Amygdala (tissue), 56 donors: ENCODE results near the gene NFATC2.

Experiments
- DNase-seq, 56 donors: peaks; one replicate each; lab custom pipeline; 2025; lab: John Stamatoyannopoulos, UW

Gene NFATC2

DNA sequence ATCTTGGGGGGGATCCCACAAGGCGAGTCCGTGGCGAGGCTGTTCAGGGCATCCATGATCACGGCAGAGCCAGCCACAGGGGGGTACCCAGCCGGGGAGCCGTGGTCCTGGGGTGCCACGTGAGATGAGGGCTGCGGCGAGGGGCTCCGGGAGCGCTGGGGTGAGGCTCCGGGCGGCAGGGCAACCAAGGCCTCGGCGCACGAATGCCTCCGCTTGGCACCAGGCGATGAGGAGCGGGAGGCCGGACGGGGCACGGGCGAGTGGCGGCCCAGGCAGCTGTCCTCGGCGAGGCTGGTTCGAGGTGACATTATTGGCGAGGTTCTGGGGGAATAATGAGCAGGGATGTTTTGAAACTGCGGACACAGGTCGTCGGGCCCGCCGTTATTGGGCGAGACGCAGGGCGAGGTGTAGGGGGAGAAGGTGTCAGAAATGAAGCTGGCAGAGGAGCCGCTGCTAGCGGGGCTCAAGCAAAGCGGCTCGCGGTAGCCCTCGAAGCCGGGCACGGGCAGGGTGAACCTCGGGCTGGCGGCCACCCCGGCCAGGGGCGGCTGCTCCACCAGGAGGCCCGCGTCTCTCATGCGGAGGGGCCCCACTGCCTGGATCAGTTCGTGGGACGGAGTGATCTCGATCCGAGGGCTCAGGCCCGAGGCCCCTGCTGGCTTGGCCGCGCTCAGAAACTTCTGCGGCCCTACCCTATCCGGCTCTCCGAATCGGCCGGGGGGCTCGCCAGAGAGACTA is 19.1 kb downstream of the NFATC2 start:
- no peak for DNase-seq

DNA sequence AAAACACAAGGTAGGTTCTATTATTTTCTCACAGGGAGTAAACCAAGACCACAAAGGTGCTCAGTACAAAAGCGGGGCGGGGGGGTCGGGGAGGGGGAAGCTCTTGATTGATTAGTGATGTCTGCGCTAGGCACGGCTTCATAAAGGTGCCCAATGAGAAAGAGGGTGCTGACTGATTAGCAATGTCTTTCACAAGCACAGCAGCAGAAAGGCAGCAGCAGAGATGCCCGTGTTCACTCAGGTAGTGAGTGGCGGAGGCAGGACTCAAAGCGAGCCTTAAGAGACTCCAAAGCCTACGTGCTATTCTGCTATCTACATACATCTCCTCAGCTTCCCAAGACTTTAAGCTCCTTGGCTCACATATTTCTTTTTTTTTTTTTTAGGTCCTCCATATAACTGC is 20.3 kb downstream of the NFATC2 start:
- DNase-seq: no peak

DNA sequence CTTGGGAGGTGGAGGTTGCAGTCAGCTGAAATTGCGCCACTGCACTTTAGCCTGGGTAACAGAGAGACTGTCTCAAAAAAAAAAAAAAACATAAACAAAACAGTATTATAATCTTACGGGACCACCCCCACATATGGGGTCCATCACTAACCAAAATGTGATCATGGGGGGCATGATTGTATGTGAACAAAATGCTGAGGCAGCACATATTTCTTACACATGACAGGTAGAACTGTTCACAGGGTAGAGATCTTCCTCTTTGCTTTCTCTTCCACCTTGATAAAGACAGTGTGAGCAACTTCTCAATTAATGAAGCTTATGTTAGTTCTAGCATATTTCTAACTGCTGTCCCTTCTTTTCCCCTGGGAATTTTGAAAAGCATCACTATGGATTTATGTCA is 24.7 kb downstream of the NFATC2 start:
- DNase-seq: no peak

DNA sequence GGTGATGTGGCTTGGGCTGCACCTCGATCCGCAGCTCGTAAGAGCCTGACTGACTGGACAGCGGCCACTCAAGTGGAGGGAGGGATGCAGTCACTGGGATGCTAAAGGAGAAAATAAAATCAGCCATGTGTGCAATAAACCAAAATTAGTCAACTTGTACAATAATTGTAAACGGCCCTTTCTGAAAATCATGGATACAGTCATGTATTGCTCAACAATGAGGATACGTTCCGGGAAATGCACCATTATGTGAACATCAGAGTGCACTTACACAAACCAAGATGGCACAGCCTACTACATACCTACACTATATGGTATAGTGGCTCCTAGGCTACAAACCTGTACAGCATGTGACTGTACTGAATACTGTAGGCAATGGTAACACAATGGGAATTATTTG is 25.7 kb downstream of the NFATC2 start:
- DNase-seq: no peak

DNA sequence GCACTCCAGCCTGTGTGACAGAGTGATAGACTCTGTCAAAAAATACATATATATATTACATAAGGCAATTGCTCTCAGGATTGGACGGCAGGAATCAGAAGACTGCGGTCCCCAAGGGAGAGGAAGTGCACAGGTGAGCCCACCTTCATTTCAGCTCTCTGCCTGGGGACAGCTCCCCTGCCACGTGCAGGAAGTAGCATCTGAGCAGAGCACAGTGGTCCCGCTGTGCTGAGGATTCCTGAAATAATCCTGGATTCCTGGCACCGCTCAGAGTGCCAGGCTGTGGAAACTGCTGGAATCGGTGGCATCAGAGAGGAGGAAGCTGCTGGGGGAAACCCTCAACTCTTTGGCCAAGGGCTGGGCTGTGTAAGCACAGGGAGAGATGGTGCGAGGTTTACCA is 27.7 kb downstream of the NFATC2 start:
- no peak for DNase-seq

DNA sequence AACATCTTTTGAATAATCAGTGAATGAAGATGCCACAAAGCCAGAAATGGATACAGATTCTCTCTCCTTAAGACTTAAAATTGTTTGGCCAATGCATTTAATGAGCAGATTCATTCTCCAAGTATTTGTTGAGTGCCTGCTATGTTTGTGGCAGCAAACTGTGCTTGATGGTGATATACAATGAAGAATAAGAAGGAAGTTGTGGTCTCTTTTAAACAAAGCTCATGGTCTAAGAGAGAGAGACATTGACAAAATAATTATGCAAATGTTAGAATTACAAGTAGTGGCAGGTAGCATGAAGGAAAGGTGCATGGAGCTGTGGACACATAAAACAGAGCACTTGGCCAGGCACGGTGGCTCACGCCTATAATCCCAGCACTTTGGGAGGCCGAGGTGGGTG is 28.3 kb downstream of the NFATC2 start:
- DNase-seq: no peak

DNA sequence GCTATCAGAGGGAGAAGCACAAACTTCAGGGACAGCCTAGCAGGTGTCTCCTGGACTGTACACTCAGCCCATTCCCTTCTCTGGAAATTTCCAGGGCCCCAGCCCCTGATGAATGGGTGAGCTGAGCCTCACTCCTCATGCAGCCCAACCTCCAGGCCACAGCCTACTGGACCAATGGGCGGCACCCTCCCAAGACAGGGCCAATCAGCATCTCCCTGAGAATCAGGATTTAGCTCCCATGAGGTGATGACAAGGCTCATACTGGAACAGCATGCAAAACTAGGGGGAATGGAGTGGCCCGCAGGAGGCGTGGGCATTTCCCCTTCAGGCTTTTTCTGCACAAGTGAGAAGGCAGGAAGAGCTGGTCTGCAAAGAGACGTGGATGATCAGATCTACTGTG is 29.0 kb downstream of the NFATC2 start:
- DNase-seq: no peak

DNA sequence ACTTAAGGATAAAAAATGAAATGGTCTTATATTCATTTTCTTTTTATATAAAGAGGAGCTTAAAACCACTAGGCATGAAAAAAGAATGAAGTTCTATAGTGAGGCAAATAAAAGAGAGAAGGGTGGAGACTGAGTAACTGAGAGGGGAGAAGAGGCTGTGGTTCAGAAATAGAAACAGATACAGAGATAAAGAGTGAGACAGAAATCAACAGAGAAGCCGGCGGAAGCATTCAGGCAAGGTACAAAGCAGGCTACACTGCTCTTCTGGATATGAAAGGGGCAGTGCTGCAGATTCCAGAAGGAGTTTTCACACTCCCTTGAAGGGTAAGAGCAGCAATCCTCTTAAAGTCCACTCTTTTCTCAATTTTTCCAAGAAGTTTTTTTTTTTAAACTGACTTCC is 29.9 kb downstream of the NFATC2 start:
- no peak for DNase-seq

DNA sequence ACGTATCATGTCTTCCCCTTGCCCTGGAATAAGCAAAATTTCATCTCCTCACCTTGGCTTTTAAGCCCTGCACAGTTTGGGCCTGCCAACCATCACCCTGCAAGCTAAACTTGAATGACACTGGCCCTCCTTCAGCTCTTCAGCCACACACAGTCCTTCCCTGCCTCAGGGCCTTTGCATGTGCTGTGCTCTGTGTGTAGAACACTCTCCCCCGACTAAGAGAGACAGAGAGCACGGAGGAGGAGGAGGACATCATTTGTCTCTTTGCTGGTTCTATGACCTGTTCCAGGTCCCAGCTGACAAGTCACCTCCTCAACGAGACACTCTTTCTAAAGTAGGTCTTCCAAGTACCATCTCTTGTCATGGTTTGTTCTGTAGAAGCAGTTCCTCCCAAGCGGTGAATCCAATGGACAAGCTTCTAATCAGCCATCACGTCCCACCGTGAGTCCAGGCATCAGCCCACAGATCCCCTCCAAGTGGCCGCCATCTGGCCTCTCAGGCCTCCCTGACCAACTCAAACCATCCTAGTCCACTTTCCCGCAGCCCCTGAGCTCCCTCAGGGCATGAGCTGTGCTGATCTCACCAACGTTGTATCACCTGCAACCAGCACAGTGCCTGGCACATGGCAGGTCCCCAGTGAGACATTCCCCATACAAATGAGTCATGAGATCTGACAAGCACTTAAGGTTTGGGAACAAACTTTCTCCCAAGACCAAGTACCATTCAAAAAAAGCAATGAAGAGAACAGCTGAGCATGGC is 30.5 kb downstream of the NFATC2 start:
- no peak for DNase-seq

DNA sequence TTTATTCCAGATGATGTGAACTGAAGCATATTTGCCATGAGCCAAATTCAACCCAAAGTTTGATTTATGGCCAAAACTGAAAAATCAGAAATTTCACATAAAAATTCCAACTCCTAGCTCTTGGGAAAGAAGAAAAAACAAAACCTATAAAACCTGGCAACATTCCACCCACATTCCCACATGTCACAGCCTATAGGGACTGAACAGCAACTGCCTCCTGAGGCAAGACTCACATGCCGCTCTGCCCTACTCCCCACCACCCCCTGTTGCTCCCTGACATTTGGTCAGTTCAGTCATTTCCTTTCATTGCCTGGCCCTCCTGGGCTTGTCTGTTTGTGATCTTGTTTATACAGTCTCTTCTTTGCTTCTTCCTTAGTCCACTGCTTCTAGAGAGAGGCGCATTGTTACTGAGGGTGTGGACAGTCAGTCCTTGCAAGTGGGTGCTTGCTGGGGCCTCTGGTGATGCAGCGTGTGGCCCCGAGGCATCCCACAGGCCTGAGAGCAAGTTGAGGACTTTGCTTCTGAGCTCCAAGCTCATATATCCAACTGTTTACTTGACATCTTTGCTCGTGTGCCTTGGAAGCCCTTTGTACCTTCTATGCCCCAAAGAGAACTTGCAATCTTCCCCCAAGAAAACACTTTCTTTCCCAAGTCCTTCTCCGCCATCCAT is 31.4 kb downstream of the NFATC2 start:
- DNase-seq: no peak

DNA sequence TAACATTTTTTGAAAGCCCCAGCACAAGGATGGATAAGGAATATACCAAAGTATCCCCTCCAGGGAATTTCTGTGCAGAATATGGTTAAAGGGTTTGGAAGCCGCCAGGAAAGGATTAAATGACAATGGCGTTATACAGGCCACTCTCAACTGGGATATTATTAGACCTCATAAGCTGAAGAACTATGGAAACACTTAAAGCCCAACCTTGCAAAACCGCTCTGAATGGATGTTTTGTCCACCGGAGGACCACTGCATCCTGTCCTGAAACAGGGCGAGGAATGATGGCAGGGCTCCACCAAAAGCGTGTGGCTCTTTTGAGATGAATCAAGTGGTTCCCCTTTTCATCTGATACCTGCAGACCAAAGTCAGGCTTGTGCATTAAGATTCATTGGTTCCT is 32.4 kb downstream of the NFATC2 start:
- no peak for DNase-seq

DNA sequence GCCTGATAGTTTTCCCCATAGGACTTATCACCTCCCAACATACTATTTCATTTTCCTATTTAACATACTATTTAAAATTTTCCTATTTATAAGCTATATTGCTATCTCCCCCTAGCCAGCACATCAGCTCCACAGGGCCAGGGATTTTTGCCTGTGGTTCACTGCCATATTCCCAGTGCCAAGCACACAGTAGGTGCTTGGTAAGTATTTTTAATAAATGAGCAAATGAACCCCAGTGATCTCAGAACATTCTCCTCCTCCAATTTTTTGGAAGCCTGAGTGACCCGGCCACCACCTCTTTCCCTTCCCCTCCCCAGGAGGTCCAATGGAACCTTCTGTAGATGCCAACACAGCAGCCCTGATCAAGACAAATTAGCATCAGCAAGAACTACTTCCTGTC is 33.3 kb downstream of the NFATC2 start:
- DNase-seq: no peak

DNA sequence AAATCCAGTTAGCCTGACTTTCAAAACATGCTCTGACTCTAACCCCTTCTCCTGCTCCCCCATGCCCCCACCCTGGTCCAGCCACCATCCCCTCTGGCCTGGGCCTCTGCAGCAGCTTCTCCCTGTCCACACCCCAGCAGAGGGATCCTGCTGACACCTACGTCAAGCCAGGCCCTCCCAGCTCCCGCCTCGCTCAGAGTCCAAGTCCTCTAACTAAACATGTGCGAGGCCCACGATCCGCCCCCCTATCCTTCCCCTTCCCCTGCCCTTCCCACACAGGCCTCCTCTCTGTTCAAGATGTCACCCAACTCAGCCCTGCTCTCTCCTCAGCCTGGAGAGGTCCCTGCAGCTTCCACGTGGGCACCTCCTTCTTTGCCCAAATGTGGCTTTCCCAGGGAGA is 33.7 kb downstream of the NFATC2 start:
- DNase-seq: no peak

DNA sequence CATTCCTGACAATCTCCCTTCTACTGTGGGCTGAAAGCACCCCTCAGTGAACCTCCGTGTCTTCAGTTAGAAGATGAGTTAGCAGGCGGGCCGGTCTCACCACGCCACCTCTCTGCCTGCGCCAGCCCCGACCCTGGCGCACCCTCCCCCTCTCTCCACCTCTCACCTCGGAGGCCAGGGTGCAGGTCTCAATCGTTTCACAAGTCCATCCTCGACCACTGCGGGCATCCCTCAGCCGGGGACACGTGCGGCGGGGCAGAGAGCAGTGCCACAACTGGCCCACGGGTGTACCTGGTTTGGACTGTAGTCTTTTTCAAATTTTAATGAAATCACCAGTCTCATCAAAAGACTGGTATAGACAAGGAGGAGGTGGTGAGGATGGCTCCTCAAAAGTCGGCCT is 34.4 kb downstream of the NFATC2 start:
- no peak for DNase-seq

DNA sequence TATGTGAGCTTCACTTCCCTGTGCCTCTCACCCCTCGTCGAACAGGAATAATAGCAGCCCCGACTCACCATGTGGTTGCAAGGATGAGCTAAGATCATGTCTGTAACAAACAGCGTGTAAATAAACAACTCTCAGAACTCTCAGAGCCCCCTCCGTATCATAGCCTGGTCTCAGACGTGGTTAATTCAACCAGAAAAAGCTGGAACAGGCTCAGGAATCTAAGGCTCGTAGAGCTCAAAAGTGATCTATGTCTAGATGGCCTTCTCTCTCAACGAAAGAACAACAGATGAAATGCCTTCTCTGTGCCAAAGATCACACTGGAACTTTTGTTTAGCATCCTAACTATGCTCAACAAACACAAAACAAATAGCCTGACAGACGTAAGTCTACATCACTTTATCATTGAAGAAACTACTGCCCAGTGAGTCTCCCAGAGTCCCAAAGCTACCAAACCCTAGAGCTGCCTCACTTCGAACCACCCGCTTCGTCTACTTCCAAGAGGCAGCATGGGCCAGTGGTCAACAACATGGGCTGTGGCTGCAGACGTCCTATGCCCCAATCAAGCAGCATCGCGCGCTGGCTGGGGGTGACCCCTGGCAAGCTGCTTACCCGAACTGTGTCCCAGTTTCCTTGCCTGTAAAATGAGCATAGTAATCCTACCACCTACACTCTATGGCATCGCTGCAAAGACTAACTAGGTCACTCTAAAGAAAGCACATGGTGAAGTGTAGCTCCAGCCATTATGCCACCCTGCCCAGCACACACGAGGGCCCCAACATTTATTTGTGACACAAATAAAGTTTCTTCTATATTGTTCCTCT is 35.1 kb downstream of the NFATC2 start:
- DNase-seq: no peak

DNA sequence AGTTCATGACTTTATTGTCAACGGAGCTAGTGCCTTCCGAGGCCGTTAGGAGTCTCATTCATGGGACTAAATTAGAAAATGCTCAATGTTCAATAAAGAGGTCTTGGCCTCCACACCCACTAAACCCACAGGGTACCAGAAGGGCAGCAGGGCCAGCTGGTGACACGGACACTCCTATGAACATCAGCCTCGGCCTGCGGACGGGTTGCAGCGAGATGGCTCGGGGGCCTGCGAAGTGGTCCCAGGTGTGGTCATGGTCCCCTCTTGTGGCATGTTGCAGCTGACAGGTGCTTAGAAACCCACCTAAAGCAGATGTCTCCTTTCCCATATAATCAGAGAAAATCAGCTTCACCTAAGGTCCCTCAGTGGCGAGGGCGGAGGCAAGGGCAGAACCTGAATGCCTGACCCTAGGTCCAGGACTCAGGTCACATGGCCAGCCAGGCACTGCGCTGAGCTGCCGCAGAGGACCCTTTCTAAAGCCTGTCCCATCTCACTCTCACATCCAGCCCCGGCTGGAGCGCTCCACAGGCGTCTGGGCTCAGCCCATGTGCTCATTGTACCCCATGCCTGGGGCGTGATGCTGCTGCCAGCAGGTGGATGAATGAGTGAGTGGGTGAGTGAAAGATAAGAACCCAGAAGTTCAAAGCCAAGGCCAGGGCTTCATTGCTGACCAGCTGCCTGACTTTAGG is 35.8 kb downstream of the NFATC2 start:
- DNase-seq: no peak

DNA sequence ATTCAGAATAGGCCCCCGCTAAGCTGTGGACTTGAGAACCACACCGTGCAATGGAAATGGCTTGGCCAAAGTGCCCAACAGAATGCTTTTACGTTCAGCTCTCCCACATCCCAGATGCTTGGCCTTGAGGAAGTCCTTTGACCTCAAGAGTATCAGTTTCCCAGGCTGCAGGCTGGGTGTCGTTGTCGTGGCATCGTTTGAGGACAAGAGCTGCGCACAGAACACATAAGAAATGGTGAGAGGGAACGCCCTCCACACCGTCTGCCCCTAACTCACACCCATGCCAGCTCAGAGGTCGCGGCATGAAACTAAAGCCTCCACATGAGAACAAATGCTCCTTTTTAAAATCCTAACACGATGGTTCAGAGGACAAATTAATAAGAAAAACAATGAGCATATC is 37.0 kb downstream of the NFATC2 start:
- DNase-seq: no peak

DNA sequence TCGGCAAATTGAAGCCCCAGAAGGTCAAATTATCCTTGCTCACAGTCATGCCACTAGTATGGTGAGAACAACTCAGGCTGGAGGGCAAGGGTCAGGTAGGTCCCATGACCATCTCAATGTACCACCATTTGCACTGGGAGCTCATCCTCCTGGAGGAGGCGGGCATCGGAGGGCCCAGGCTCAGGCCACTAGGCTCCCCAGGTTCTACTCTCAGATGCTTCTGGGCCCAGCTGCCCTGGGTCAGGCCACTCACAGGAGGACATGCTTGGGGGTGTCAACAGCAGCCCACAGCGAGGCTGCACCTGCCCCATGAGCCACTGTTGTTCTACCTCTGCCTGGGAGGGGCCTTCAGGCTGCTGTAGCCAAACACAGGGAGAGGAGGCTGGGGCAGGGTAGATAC is 39.1 kb downstream of the NFATC2 start:
- DNase-seq: no peak

DNA sequence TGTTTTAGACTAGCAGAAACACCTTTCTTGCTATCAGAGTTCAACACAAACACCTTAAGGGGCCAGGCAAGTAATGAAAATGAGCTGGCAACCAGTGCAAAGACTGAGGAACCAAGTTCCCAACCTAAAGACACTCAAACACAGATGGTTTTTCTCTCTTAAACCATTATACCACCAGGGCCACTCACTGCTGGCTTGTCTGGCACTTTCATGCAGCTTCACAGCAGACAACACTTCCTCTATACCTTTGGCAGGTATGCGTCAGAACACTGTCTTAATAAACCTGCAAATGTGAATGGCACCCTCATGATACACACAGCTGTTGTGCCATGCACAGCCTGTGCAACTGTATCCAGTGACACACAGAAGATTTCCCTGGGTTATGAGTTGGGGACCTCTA is 41.6 kb downstream of the NFATC2 start:
- no peak for DNase-seq

DNA sequence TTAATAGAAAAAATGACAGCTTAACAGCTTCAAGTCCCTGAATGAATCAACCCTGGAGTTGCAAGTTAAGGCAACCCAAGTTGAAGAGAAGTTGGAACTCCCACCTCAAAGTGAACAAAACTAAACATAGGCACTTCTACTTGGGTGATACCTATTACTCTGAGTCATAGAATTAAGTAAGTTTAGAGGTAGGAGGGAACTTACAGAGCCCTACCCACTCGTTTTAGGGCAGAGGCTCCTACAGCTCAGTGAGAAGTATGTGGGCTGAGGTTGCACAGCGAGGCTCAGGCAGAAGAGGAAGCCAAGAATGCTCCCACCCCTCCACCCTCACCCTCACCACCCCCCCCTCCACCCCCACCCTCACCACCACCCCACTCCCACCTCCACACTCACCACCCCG is 42.2 kb downstream of the NFATC2 start:
- no peak for DNase-seq
